HepG2 (cell line): ENCODE results near the gene DOCK1. TPM values are rescaled to one million over a fixed set of nuclear protein-coding genes. Genes with fewer than 3 reads are reported as not detected.

Experiments used
- ATAC-seq: fragments of 200-7000 bp; cut with Tn5 transposase; 3 replicates; pipeline ENCODE4 v1.9.1; 2020; ENCODE audit warnings: mild to moderate bottlenecking, moderate library complexity
- BruUV-seq: library from RNA; stranded (reverse); fragments of 400-500 nt; replicated peaks from 2 replicates; lab custom pipeline; 2021; lab: Mats Ljungman, UMichigan
- CTCF ChIA-PET: fragments of 300-600 bp; formaldehyde crosslinking; extraction: SDS; loops from one replicate; lab custom pipeline; 2021; ENCODE audit warnings: low total read pairs, inconsistent platforms, low intra/inter-chr PET ratio; lab: Yijun Ruan, JAX
- POLR2A ChIA-PET: fragments of 350-600 bp; sonication (Branson Sonifier 250); formaldehyde crosslinking; loops from one replicate; lab custom pipeline; 2020; ENCODE audit warnings: antibody characterized with exemption, inconsistent platforms; lab: Yijun Ruan, JAX
- DNase-seq: peaks from one replicate; pipeline ENCODE4 v3.0.0-alpha.2; 2015; ENCODE audit warnings: low spot score
- FAIRE-seq: peaks from 3 replicates; lab custom pipeline; 2011; peaks lifted over from hg19 to GRCh38; lab: Jason Lieb, UNC
- H2AFZ ChIP-seq: one replicate; pipeline ENCODE4 v1.6.1; 2011; ENCODE audit warnings: low read length, inconsistent platforms
- H3K27ac ChIP-seq: fragments of 300-600 bp; 3 replicates; pipeline ENCODE4 v1.8.0; 2011; ENCODE audit warnings: mixed run types, mild to moderate bottlenecking, mixed read lengths, low read length, inconsistent platforms; ENCODE audit not compliant: insufficient read depth; ENCODE audit errors: extremely low read length
- H3K27me3 ChIP-seq, 2 experiments: fragments of 200-600 bp in 1 of 2; 2 replicates in 1 of 2; 3 replicates in 1 of 2; pipeline versions ENCODE4 v1.6.0 to v1.8.0; 2011; ENCODE audit warnings: low read length in 2 of 2, mild to moderate bottlenecking in 2 of 2, moderate library complexity in 2 of 2, inconsistent platforms in 1 of 2; ENCODE audit not compliant: insufficient read depth in 2 of 2, control insufficient read depth in 1 of 2
- H3K36me3 ChIP-seq, 2 experiments: fragments of 200-600 bp in 1 of 2; replicated peaks in 1 of 2; 2 replicates in 1 of 2; 3 replicates in 1 of 2; pipeline versions ENCODE4 v1.5.1 to v1.8.0; 2011; ENCODE audit warnings: low read length in 2 of 2, inconsistent platforms in 1 of 2; ENCODE audit not compliant: insufficient read depth in 2 of 2, control insufficient read depth in 1 of 2
- H3K4me1 ChIP-seq: 2 replicates; pipeline ENCODE4 v1.5.1; 2012; ENCODE audit warnings: low read length, inconsistent platforms; ENCODE audit not compliant: insufficient read depth
- H3K4me2 ChIP-seq: 2 replicates; pipeline ENCODE4 v1.6.0; 2011; ENCODE audit warnings: low read depth, low read length, inconsistent platforms
- H3K4me3 ChIP-seq, 3 experiments: fragments of 200-600 bp in 1 of 3; sonication (generic), shearing (Covaris generic) in 1 of 3; replicated peaks in 1 of 3; 2 replicates each; pipeline ENCODE4 v1.5.1; 2011 to 2016; ENCODE audit warnings: low read length in 3 of 3, inconsistent platforms in 2 of 3, low read depth in 2 of 3, mild to moderate bottlenecking in 2 of 3, control low read depth in 1 of 3, mixed read lengths in 1 of 3; ENCODE audit not compliant: insufficient read depth in 1 of 3
- H3K79me2 ChIP-seq: one replicate; pipeline ENCODE4 v1.6.1; 2011; ENCODE audit warnings: low read length, inconsistent platforms; ENCODE audit not compliant: insufficient read depth
- H3K9ac ChIP-seq: 2 replicates; pipeline ENCODE4 v1.6.0; 2011; ENCODE audit warnings: mild to moderate bottlenecking, low read depth, low read length, inconsistent platforms; ENCODE audit not compliant: insufficient read depth
- H3K9me3 ChIP-seq: 2 replicates; pipeline ENCODE4 v1.5.1; 2012; ENCODE audit warnings: mild to moderate bottlenecking, low read length
- H4K20me1 ChIP-seq: 2 replicates; pipeline ENCODE4 v1.6.0; 2011; ENCODE audit warnings: inconsistent platforms, mild to moderate bottlenecking, low read length, moderate library complexity; ENCODE audit not compliant: insufficient read depth
- CREB1 ChIP-seq, 2 experiments: fragments of 450-650 bp in 1 of 2; IDR thresholded peaks; 2 replicates each; pipeline ENCODE4 v1.6.1; 2016 to 2017; ENCODE audit warnings: control low read depth in 1 of 2, mild to moderate bottlenecking in 1 of 2, missing compliant biosample characterization in 1 of 2, missing genetic modification characterization in 1 of 2
- FOXK2 ChIP-seq: fragments of 450-650 bp; IDR thresholded peaks from 2 replicates; pipeline ENCODE4 v1.6.1; 2016
- KAT7 ChIP-seq: IDR thresholded peaks from 2 replicates; pipeline ENCODE4 v1.6.1; 2018; ENCODE audit warnings: borderline replicate concordance, missing compliant biosample characterization
- RFX3 ChIP-seq: IDR thresholded peaks from 2 replicates; pipeline ENCODE4 v1.6.1; 2016; ENCODE audit warnings: missing biosample characterization, missing genetic modification reagents
- SIN3B ChIP-seq: fragments of 150-350 bp; IDR thresholded peaks from 2 replicates; pipeline ENCODE4 v1.6.1; 2014; ENCODE audit warnings: low read length
- SMYD3 ChIP-seq: sonication (generic); formaldehyde crosslinking; IDR thresholded peaks from 2 replicates; pipeline ENCODE4 v1.8.1; 2023; ENCODE audit warnings: mild to moderate bottlenecking, missing genetic modification reagents
- SP2 ChIP-seq: sonication (generic); formaldehyde crosslinking; IDR thresholded peaks from 2 replicates; pipeline ENCODE4 v1.5.1; 2020; ENCODE audit warnings: mild to moderate bottlenecking, missing genetic modification reagents
- ZNF619 ChIP-seq: sonication (generic); formaldehyde crosslinking; IDR thresholded peaks from 2 replicates; pipeline ENCODE4 v1.4.0; 2020; ENCODE audit warnings: mild to moderate bottlenecking, missing genetic modification reagents
- WGBS: methylation state at CpG from one replicate; pipeline ENCODE4 v1.1.6; 2017; ENCODE audit warnings: low lambda C conversion rate; 5-methylcytosine and 5-hydroxymethylcytosine counted together
- in situ Hi-C: cut with HindIII; loops from 2 replicates; pipeline ENCODE4 v1.10.0; 2017; ENCODE audit warnings: low pct_unique_long_range_greater_than_20kb; ENCODE audit not compliant: extremely low pct_ligation_motif_present
- intact Hi-C: fragments of 100-400 bp; cut with micrococcal nuclease; formaldehyde crosslinking; loops from one replicate; pipeline ENCODE4 v1.10.0; 2022; ENCODE audit not compliant: unreplicated experiment
- polyA plus RNA-seq, 8 experiments: library from polyadenylated mRNA; depleted of rRNA in 3 of 8; stranded (reverse) in 7 of 8; unstranded in 1 of 8; fragments of >200 nt; fragmentation: Illumina TruSeq in 4 of 8; extraction: Trizol in 4 of 8; gene quantifications; 2 replicates each; pipeline versions ENCODE4 v1.2.1 to v1.2.3, GENCODE V29; 2011 to 2016; ENCODE audit warnings: low read depth in 4 of 8, missing spikeins in 1 of 8, mixed read lengths in 1 of 8; ENCODE audit not compliant: insufficient read depth in 1 of 8
- total RNA-seq, 5 experiments: library from RNA; depleted of rRNA; stranded (reverse); fragments of >200 nt; fragmentation: Illumina TruSeq; extraction: Trizol; gene quantifications; 2 replicates each; pipeline ENCODE4 v1.2.3, GENCODE V29; 2016; ENCODE audit warnings: low read depth in 1 of 5
- TF ChIP-seq, protein P1 (sequence below): sonication (generic); formaldehyde crosslinking; IDR thresholded peaks from 2 replicates; pipeline ENCODE4 v1.4.0; 2020; ENCODE audit warnings: missing genetic modification reagents
- TF ChIP-seq, protein P2 (sequence below): sonication (generic); formaldehyde crosslinking; conservative IDR thresholded peaks from 2 replicates; pipeline ENCODE4 v1.4.0; 2020; ENCODE audit warnings: missing genetic modification reagents
- TF ChIP-seq, protein P3 (sequence below): sonication (generic); formaldehyde crosslinking; IDR thresholded peaks from 2 replicates; pipeline ENCODE4 v1.9.0; 2021; ENCODE audit warnings: missing genetic modification reagents, mild to moderate bottlenecking, borderline replicate concordance
- TF ChIP-seq, protein P4 (sequence below): IDR thresholded peaks from 2 replicates; pipeline ENCODE4 v1.6.1; 2016

Gene DOCK1
- total and polyA plus RNA-seq, 2 of the 13 experiments (the other 11 are each of a cell fraction or from before 2014, with no cell fraction given) = 8.3 to 25.5 TPM

DNA sequence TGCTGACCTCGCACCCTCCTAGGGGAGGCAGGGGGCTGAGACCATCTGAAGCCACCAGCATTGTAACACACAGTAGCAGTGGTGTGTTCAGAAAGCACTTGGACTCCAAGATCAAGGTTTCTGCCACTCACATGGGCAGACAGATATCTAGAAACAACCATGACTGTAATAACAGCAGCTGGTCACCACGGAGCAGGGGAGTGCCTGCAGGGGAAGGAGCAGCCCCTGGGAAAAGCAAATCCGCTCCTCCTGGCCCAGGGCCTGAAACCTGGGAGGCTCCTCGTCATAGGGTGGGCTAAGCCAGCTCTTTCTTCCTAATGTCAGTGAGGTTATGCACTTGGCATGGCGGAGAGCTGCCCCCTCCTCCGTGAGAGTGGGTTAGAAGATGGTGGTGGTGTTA is 409.6 kb downstream of the DOCK1 start:
- intact Hi-C loops = no loop called here
- CTCF ChIA-PET = no interaction called here

DNA sequence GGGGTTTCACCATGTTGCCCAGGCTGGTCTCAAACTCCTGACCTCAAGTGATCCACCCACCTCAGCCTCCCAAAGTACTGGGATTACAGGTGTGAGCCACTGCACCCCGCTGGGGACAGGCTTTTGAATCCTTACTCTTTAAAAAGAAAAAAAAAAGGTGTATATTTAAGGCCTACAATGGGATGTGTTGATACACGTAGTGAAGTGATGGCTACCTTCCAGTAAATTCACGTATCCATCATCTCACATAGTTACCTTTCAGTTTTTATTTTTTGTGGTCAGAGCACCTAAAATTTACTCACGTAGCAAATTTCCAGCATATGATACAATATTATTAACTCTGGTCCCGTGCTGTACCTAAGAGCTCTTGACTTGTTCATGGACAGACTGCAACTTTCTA is 410.7 kb downstream of the DOCK1 start:
- Histone ChIP-seq H3K4me2 (no peak overlapping the region), H4K20me1 (no peaks in the 10 kb centered on the region), H3K36me3 (no peaks in the 10 kb centered on the region), H3K27me3 (no peaks in the 10 kb centered on the region), H3K27ac (no peak overlapping the region), H3K9ac (no peak overlapping the region), H3K79me2 (no peaks in the 10 kb centered on the region), H3K4me3 (no peak overlapping the region), H3K4me1 (no peaks in the 10 kb centered on the region), H3K9me3 (no peaks in the 10 kb centered on the region), H2AFZ (no peak overlapping the region)
- ATAC-seq = no peak
- no peak for FAIRE-seq
- in situ Hi-C loops (no loop called here), intact Hi-C loops (no loop called here)
- no peak for DNase-seq
- ChIA-PET CTCF (no interaction called here), POLR2A (no interaction called here)
- no TSS peak for BruUV-seq
- 98% methylated on average over 5 of the region's 5 CpGs for WGBS
- TF ChIP-seq, protein P1, sequence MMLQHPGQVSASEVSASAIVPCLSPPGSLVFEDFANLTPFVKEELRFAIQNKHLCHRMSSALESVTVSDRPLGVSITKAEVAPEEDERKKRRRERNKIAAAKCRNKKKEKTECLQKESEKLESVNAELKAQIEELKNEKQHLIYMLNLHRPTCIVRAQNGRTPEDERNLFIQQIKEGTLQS (CRISPR knock-in tag) = no peak
- TF ChIP-seq RFX3 (CRISPR knock-in tag) (no peak), KAT7 (CRISPR knock-in tag) (no peak), SP2 (CRISPR knock-in tag) (no peak), CREB1 (IDR thresholded peaks at IDR 0.05) (no peak), CREB1 (CRISPR knock-in tag; IDR thresholded peaks at IDR 0.05) (no peak), SMYD3 (CRISPR knock-in tag) (no peak), SIN3B (no peak), ZNF619 (CRISPR knock-in tag) (no peak)
- TF ChIP-seq, protein P2, sequence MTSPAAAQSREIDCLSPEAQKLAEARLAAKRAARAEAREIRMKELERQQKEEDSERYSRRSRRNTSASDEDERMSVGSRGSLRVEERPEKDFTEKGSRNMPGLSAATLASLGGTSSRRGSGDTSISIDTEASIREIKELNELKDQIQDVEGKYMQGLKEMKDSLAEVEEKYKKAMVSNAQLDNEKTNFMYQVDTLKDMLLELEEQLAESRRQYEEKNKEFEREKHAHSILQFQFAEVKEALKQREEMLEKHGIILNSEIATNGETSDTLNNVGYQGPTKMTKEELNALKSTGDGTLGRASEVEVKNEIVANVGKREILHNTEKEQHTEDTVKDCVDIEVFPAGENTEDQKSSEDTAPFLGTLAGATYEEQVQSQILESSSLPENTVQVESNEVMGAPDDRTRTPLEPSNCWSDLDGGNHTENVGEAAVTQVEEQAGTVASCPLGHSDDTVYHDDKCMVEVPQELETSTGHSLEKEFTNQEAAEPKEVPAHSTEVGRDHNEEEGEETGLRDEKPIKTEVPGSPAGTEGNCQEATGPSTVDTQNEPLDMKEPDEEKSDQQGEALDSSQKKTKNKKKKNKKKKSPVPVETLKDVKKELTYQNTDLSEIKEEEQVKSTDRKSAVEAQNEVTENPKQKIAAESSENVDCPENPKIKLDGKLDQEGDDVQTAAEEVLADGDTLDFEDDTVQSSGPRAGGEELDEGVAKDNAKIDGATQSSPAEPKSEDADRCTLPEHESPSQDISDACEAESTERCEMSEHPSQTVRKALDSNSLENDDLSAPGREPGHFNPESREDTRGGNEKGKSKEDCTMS = no peak
- TF ChIP-seq, protein P3, sequence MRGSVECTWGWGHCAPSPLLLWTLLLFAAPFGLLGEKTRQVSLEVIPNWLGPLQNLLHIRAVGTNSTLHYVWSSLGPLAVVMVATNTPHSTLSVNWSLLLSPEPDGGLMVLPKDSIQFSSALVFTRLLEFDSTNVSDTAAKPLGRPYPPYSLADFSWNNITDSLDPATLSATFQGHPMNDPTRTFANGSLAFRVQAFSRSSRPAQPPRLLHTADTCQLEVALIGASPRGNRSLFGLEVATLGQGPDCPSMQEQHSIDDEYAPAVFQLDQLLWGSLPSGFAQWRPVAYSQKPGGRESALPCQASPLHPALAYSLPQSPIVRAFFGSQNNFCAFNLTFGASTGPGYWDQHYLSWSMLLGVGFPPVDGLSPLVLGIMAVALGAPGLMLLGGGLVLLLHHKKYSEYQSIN (CRISPR knock-in tag) = no peak

More for the DNA sequence above, 409.6 kb downstream of the DOCK1 start:
- FAIRE-seq = no peak
- Histone ChIP-seq H3K36me3 (no peaks in the 10 kb centered on the region), H3K4me2 (no peak overlapping the region), H3K4me1 (no peaks in the 10 kb centered on the region), H3K4me3 (no peak overlapping the region), H3K27ac (no peak overlapping the region), H4K20me1 (no peaks in the 10 kb centered on the region), H3K9me3 (no peaks in the 10 kb centered on the region), H3K27me3 (no peaks in the 10 kb centered on the region), H3K79me2 (no peaks in the 10 kb centered on the region)
- WGBS = 91% methylated on average over 5 of the region's 6 CpGs
- no peak for ATAC-seq
- DNase-seq = no peak
- POLR2A ChIA-PET = no interaction called here
- in situ Hi-C loops = no loop called here
- BruUV-seq = no TSS peak
- TF ChIP-seq FOXK2 = no peak
- TF ChIP-seq, protein P4, sequence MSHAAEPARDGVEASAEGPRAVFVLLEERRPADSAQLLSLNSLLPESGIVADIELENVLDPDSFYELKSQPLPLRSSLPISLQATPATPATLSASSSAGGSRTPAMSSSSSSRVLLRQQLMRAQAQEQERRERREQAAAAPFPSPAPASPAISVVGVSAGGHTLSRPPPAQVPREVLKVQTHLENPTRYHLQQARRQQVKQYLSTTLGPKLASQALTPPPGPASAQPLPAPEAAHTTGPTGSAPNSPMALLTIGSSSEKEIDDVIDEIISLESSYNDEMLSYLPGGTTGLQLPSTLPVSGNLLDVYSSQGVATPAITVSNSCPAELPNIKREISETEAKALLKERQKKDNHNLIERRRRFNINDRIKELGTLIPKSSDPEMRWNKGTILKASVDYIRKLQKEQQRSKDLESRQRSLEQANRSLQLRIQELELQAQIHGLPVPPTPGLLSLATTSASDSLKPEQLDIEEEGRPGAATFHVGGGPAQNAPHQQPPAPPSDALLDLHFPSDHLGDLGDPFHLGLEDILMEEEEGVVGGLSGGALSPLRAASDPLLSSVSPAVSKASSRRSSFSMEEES (CRISPR knock-in tag) = no peak
- TF ChIP-seq, all 625 proteins: peak for 0
- Histone ChIP-seq H2AFZ (no peak overlapping the region), H3K9ac (no peak overlapping the region)
